Right lung (tissue), 10 donors: ENCODE data around the gene MTFR2. TPM values are rescaled to one million over a fixed set of nuclear protein-coding genes. Genes with fewer than 3 reads are reported as not detected.

Experiments used
- DNase-seq, 2 donors: peaks; one replicate each; pipeline ENCODE4 v3.0.0-alpha.2; 2013
- long read RNA-seq, 8 donors: transcript quantifications; one replicate each; lab custom pipeline, GENCODE V29; 2026
- polyA plus RNA-seq, 5 donors: library from polyadenylated mRNA; unstranded; fragments of 120-200 nt; gene quantifications; one replicate each; pipeline versions ENCODE4 v1.2.1 to v1.2.3, GENCODE V29; 2013; ENCODE audit warnings: inconsistent platforms in 1 of 5, low replicate concordance in 1 of 5; ENCODE audit not compliant: insufficient read length in 5 of 5, insufficient read depth in 1 of 5

MTFR2 gene
- polyA plus RNA-seq = 1 to 10 TPM; 1.8 to 4.1 (median 3.3) TPM
- long read RNA-seq, donor 1 = 0 reads
- long read RNA-seq, donor 2 = 0 reads
- long read RNA-seq, donor 3 = 0 reads
- long read RNA-seq, donor 4 = 0 reads
- long read RNA-seq, donor 5, partial matches to known transcripts = 0 of 1 reads
- long read RNA-seq, donor 5, other reads (novel, unspliced or antisense) = 0 of 1 reads
- long read RNA-seq, donor 6 = 0 reads
- long read RNA-seq, donor 7, partial matches to known transcripts = 0 of 1 reads
- long read RNA-seq, donor 7, other reads (novel, unspliced or antisense) = 0 of 1 reads
- long read RNA-seq, donor 8, partial matches to known transcripts = 0 of 1 reads
- long read RNA-seq, donor 8, other reads (novel, unspliced or antisense) = 0 of 1 reads

DNA sequence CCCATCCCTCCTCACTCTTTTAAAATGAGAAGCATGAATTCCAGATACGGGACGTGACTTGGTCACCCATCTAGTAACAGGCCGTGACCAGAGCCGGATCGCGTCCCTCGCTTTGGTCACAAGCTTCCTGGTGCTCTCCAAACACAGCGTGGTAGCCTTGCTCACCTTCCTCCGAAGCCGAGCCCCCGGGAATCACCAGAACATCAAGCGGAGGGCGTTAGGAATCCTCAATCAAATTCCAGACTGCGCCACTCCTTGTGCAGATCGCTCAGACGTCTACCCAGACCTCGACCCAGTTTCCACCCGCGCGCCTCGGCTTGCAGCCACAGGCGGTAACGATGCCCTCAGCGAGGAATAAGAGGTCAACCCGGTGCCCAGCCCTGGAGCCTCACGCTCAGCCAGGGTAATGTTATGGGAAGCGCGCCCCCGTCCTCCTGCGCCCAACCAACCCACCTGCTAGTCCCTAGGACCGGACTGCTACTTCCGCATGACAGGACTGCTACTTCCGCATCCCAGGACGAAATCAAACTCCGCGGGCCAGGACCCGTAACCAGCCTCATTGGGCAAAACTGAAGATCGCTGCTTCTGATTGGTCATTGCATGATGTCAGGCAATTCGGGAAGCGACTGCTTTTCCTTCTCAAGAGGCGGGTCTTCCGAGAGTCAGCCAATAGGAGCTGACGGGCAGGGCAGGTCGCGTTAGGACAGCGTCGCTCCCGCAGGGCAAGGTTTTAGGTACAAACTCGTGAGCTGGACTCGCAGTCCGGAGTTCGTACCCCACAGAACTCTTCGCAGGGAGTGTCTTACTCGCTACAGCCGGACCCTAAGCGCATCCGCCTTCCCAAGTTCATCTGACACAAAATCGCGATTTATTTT, at the start of gene MTFR2:
MTFR2 (minus strand) TSS at position 501 of the 875 bp plus-strand sequence. CDS start 1,212 bp downstream, outside the sequence.
- DNase-seq = peak; percentile 91 to 96

DNA sequence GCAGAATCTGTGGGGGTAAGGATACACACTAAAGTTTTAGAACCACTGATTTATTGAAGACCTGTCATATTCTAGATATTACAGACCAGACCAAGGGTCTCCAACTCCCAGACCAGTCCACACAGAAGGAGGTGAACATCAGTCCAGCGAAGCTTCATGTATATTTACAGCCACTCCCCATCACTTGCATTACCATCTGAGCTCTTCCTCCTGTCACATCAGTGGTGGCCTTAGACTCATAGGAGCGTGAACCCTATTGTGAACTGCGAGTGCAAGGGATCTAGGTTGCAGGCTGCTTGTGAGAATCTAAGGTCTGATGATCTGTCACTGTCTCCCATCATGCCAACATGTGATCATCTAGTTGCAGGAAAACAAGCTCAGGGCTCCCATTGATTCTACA, 44.5 kb upstream of the MTFR2 start:
- no peak for DNase-seq

- peak; percentile 82 to 86 for DNase-seq
These were observed 40.4 kb upstream of the MTFR2 start for GRCh38 chr6:136290410-136291010.

- DNase-seq = peak; percentile 100
These were observed 39.7 kb upstream of the MTFR2 start, which contains the start of gene BCLAF1 for GRCh38 chr6:136289579-136290409. Gene BCLAF1, minus strand, starts transcription at chr6:136289846. Its CDS starts 9,980 bp downstream, at chr6:136279866.

GRCh38 chr6:136289327-136289578, 39.1 kb upstream of the MTFR2 start:
- peak; percentile 92 to 93 for DNase-seq

- peak; percentile 72 to 77 for DNase-seq
These were observed 38.6 kb upstream of the MTFR2 start for GRCh38 chr6:136288566-136289326.

- no peak for DNase-seq
These were observed 34.8 kb upstream of the MTFR2 start for GRCh38 chr6:136284909-136285308.

- DNase-seq = no peak
These were observed 32.8 kb upstream of the MTFR2 start for GRCh38 chr6:136282906-136283305.

GRCh38 chr6:136280032-136280609, 30.0 kb upstream of the MTFR2 start:
- no peak for DNase-seq

DNA sequence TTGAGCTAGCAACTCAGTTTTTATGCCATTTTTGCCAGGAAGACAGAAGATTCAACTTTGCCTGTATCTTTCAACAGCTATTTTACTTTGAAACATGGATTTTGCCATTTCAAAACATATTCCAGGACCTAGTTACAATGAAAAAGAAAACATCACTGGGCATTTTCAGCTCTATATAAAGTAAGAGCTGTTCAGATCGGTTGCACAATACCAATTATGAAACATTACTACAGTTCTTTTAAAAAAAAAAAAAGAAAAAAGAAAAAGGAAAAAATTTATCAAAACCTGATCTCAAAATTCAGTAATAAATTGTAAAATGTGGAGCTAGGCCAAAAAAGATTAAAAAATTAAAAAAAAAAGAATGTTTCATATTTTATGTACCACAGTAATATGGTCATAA, 24.0 kb upstream of the MTFR2 start:
- no peak for DNase-seq

GRCh38 chr6:136265101-136265500, 15.0 kb upstream of the MTFR2 start:
- DNase-seq = no peak

GRCh38 chr6:136262940-136263339, 12.8 kb upstream of the MTFR2 start:
- no peak for DNase-seq

GRCh38 chr6:136254851-136255466, 4.8 kb upstream of the MTFR2 start:
- DNase-seq = no peak

DNA sequence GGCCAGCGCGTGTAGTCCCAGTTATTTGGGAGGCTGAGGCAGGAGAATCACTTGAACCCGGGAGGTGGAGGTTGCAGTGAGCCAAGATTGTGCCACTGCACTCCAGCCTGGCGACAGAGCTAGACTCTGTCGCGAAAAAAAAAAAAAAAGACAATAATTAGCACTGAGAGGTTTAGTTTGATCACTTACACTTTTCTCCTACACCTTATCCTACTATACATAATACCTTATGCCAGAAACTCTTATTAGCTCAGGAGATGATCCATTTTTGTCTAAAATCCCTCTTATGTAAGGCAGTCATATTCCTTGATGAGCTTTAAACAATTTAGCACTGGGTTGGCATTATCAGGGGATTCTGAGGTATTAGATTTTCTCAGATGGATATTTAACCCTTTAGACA, 3.6 kb upstream of the MTFR2 start:
- no peak for DNase-seq

DNA sequence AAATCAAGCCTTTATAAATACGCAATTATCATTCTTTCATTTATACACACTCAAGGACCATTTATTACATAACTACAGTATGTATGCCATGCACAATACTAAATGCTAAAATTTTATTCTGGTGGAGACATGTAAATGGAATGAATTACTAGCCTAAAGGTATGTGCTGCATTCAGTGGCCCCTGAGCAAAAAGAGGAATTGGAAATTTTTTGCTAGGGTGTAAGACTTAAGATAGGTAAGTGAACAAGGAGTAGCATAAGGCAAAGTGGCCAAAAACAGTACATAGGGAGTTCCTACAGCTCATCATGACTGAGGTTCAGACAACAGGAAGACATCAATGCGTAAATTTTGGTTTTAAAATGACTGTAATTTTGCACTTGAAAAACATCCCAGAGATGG, 2.3 kb upstream of the MTFR2 start:
- no peak for DNase-seq

DNA sequence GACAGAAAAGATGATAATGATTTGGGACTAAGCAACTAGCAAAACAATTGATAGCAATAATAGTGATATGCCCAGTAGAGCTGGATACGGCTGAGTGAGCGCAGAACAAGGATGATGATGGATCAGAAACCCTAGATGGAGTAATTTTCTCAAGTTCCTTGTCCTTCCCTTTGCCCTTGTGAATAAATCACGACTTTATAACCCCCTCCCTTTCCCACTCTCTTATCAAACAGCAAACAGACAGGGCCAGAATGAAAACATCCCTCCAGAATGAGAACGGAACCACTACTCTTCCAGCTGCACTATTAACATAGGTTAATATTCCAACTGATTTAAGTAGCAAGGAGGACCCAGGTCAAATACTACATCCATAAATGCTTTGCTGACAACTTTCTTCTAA, 1.3 kb upstream of the MTFR2 start:
- DNase-seq = no peak

GRCh38 chr6:136250686-136251008, 536 bp upstream of the MTFR2 start:
- DNase-seq = no peak

DNA sequence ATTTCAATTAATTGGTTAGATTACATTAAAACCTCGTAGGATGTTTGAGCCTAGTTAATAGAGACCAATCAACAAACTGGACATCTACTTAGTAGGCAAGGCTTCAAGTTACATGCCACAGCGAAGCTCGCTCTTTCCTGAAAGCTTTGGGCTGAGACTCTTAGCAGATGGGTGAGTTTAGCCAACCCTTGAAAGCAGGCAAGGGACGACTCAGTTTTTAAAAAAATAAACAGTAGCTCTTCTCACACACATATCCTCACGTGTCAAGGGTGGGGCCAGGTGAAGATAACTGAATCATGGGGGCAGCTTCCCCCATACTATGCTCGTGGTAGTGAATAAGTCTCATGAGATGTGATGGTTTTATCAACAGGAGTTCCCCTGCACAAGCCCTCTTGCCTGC, 775 bp downstream of the MTFR2 start:
- no peak for DNase-seq

DNA sequence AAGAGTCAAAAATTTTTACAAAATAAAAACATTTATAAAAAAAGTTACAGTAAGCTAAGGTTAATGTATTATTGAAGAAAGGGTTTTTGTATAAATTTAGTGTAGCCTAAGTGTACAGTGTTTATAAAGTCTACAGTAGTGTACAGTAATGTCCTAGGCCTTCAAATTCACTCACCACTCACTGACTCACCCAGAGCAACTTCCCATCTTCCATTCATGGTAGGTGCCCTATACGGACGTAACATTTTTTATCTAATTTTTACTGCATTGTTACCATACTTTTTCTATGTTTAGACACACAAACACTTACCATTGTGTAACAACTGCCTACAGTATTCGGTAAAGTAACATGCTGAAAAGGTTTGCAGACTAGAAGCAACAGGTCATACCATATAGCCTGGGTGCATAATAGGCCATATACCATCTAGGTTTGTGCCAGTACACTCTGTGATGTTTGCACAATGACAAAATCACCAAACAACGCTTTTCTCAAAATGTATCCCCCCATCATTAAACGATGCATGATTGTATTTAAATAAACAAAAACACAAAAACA, 6.0 kb downstream of the MTFR2 start:
- DNase-seq = no peak
